H9 (cell line): ENCODE results near the gene PRCC. TPM values are rescaled to one million over a fixed set of nuclear protein-coding genes. Genes with fewer than 3 reads are reported as not detected.

Experiments
- DNase-seq: peaks from one replicate; pipeline ENCODE4 v3.0.0-alpha.2; 2017
- H2AFZ ChIP-seq: one replicate; pipeline ENCODE4 v1.6.1; 2013; ENCODE audit warnings: mild to moderate bottlenecking, low read length, control low read depth, moderate library complexity
- H2AK5ac ChIP-seq: 2 replicates; pipeline ENCODE4 v1.6.1; 2013; ENCODE audit warnings: low read length, control low read depth, mixed read lengths; ENCODE audit not compliant: insufficient read length
- H2BK120ac ChIP-seq: one replicate; pipeline ENCODE4 v1.6.1; 2013; ENCODE audit warnings: low read depth, mild to moderate bottlenecking, low read length, control low read depth, inconsistent platforms; ENCODE audit not compliant: poor library complexity, severe bottlenecking
- H2BK12ac ChIP-seq: 2 replicates; pipeline ENCODE4 v1.6.1; 2013; ENCODE audit warnings: low read length, control low read depth, mixed read lengths, low read depth; ENCODE audit not compliant: insufficient read length
- H2BK15ac ChIP-seq: 2 replicates; pipeline ENCODE4 v1.6.1; 2013; ENCODE audit warnings: low read depth, low read length, control low read depth
- H2BK20ac ChIP-seq: one replicate; pipeline ENCODE4 v1.6.1; 2013; ENCODE audit warnings: low read depth, mild to moderate bottlenecking, low read length, control low read depth, inconsistent platforms; ENCODE audit not compliant: poor library complexity, severe bottlenecking
- H2BK5ac ChIP-seq: 2 replicates; pipeline ENCODE4 v1.6.1; 2013; ENCODE audit warnings: low read length, control low read depth, mixed read lengths; ENCODE audit not compliant: insufficient read length
- H3K14ac ChIP-seq: 2 replicates; pipeline ENCODE4 v1.6.1; 2013; ENCODE audit warnings: low read length, control low read depth; ENCODE audit not compliant: insufficient read depth
- H3K18ac ChIP-seq: 2 replicates; pipeline ENCODE4 v1.6.1; 2013; ENCODE audit warnings: low read depth, mild to moderate bottlenecking, mixed read lengths, low read length, control low read depth; ENCODE audit not compliant: insufficient read length
- H3K23ac ChIP-seq: 2 replicates; pipeline ENCODE4 v1.6.1; 2013; ENCODE audit warnings: low read length, control low read depth, mixed read lengths, low read depth; ENCODE audit not compliant: insufficient read length
- H3K23me2 ChIP-seq: 2 replicates; pipeline ENCODE4 v1.6.1; 2013; ENCODE audit warnings: low read depth, mild to moderate bottlenecking, mixed read lengths, low read length, control low read depth; ENCODE audit not compliant: insufficient read length, poor library complexity, severe bottlenecking
- H3K27ac ChIP-seq: 2 replicates; pipeline ENCODE4 v1.5.1; 2013; ENCODE audit warnings: low read length, control low read depth, mixed read lengths, low read depth; ENCODE audit not compliant: insufficient read length
- H3K27me3 ChIP-seq: 2 replicates; pipeline ENCODE4 v1.6.1; 2013; ENCODE audit warnings: low read length, control low read depth, inconsistent platforms; ENCODE audit not compliant: insufficient read depth
- H3K4ac ChIP-seq: 2 replicates; pipeline ENCODE4 v1.6.1; 2013; ENCODE audit warnings: low read depth, mild to moderate bottlenecking, control low read depth, inconsistent platforms, low read length, moderate library complexity
- H3K4me1 ChIP-seq: 2 replicates; pipeline ENCODE4 v1.6.1; 2013; ENCODE audit warnings: low read length, control low read depth, inconsistent platforms; ENCODE audit not compliant: insufficient read depth
- H3K4me2 ChIP-seq: 2 replicates; pipeline ENCODE4 v1.6.1; 2013; ENCODE audit warnings: low read length, control low read depth, mixed read lengths; ENCODE audit not compliant: insufficient read length, insufficient read depth
- H3K56ac ChIP-seq: 2 replicates; pipeline ENCODE4 v1.6.1; 2013; ENCODE audit warnings: low read depth, mild to moderate bottlenecking, mixed read lengths, low read length, control low read depth; ENCODE audit not compliant: insufficient read length
- H3K79me1 ChIP-seq: 2 replicates; pipeline ENCODE4 v1.6.1; 2013; ENCODE audit warnings: low read depth, mild to moderate bottlenecking, moderate library complexity, low read length, control low read depth, inconsistent platforms; ENCODE audit not compliant: insufficient read depth, poor library complexity, severe bottlenecking
- H3K79me2 ChIP-seq: 2 replicates; pipeline ENCODE4 v1.6.1; 2013; ENCODE audit warnings: low read length, control low read depth, inconsistent platforms; ENCODE audit not compliant: insufficient read depth
- H3K9ac ChIP-seq: 2 replicates; pipeline ENCODE4 v1.6.1; 2013; ENCODE audit warnings: low read length, control low read depth, mixed read lengths; ENCODE audit not compliant: insufficient read length; ENCODE audit errors: extremely low read depth
- H3K9me3 ChIP-seq: one replicate; pipeline ENCODE4 v1.6.1; 2013; ENCODE audit warnings: low read depth, low read length, inconsistent platforms; ENCODE audit not compliant: control insufficient read depth
- H3T11ph ChIP-seq: one replicate; pipeline ENCODE4 v1.6.1; 2013; ENCODE audit warnings: mild to moderate bottlenecking, low read length, control low read depth, inconsistent platforms
- H4K20me1 ChIP-seq: one replicate; pipeline ENCODE4 v1.6.1; 2013; ENCODE audit not compliant: control insufficient read depth, insufficient read length, insufficient read depth
- H4K5ac ChIP-seq: 2 replicates; pipeline ENCODE4 v1.6.1; 2013; ENCODE audit warnings: low read depth, mild to moderate bottlenecking, mixed read lengths, low read length, control low read depth; ENCODE audit not compliant: insufficient read length
- H4K8ac ChIP-seq: replicated peaks from 2 replicates; pipeline ENCODE4 v1.6.1; 2013; ENCODE audit warnings: low read length, control low read depth, mixed read lengths, low read depth; ENCODE audit not compliant: insufficient read length
- H4K91ac ChIP-seq: 2 replicates; pipeline ENCODE4 v1.6.1; 2013; ENCODE audit warnings: low read depth, mild to moderate bottlenecking, moderate library complexity, mixed read lengths, low read length, control low read depth; ENCODE audit not compliant: insufficient read length
- H3K27ac Mint-ChIP-seq, 3 experiments: 2 replicates in 2 of 3; 3 replicates in 1 of 3; pipeline ENCODE4 v1.8.0; 2020 to 2021; ENCODE audit warnings: mixed read lengths in 3 of 3, mild to moderate bottlenecking in 1 of 3, moderate library complexity in 1 of 3
- H3K27me3 Mint-ChIP-seq: 2 replicates; pipeline ENCODE4 v1.8.0; 2021; ENCODE audit warnings: low read depth, mild to moderate bottlenecking, moderate library complexity, mixed read lengths
- H3K36me3 Mint-ChIP-seq, 3 experiments: 2 replicates in 2 of 3; 3 replicates in 1 of 3; pipeline ENCODE4 v1.8.0; 2020 to 2021; ENCODE audit warnings: low read depth in 3 of 3, mixed read lengths in 3 of 3; ENCODE audit not compliant: insufficient read depth in 1 of 3
- H3K4me1 Mint-ChIP-seq, 2 experiments: 2 replicates each; pipeline ENCODE4 v1.8.0; 2020; ENCODE audit warnings: mixed read lengths in 2 of 2
- H3K4me3 Mint-ChIP-seq, 2 experiments: 2 replicates in 1 of 2; 3 replicates in 1 of 2; pipeline ENCODE4 v1.8.0; 2020 to 2021; ENCODE audit warnings: mild to moderate bottlenecking in 2 of 2, mixed read lengths in 2 of 2, moderate library complexity in 1 of 2
- H3K9me3 Mint-ChIP-seq, 2 experiments: 2 replicates in 1 of 2; 3 replicates in 1 of 2; pipeline ENCODE4 v1.8.0; 2020; ENCODE audit warnings: mild to moderate bottlenecking in 2 of 2, mixed read lengths in 2 of 2, moderate library complexity in 1 of 2
- WGBS: extraction: QIAGEN DNeasy Blood & Tissue Kit; methylation state at CpG from one replicate; pipeline ENCODE4 v1.1.7; 2013; ENCODE audit warnings: missing lambda C conversion rate, low lambda C conversion rate, mixed read lengths; ENCODE audit not compliant: insufficient read length; ENCODE audit errors: extremely low coverage; 5-methylcytosine and 5-hydroxymethylcytosine counted together
- total RNA-seq: library from RNA; stranded (reverse); gene quantifications from 2 replicates; pipeline ENCODE4 v1.2.1, GENCODE V29; 2021
- TF ChIP-seq, protein P1 (sequence below): fragments of 200-600 bp; sonication (generic); conservative IDR thresholded peaks from 3 replicates; pipeline ENCODE4 v1.8.0; 2021; ENCODE audit warnings: antibody characterized with exemption, mild to moderate bottlenecking

The PRCC gene
- total RNA-seq, 1 experiment from 2014 or later, result 129 TPM

DNA sequence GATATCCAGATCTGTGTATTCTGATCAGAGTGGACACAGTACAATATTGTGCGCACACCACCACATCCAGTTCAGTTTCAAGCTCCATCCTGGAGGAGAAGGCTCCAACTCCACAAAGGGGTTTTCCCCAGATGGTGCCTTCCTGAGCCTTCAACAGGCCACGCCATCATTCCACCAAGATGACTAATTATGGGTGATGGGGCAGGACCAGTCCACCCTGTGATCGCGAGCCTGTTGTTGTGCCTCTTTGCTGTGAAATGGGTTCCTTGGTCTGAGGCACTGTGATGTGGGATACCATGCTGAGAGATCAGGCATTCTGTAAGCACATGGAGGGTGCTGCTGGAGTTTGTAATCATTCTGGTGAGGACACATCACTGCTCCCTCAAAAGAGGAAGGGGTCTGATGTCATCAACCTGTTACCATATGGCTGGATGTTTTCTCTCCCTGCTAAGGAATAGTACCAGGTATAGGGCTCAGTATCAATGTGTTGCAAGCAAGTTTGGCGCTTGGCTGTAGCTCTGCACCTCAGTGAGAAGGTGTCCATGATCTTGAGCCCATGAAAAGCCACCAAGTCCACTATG lies 56.0 kb downstream of the PRCC start:
- Histone ChIP-seq H3K27ac (no peak overlapping the region), H3T11ph (no peak overlapping the region), H2BK12ac (no peak overlapping the region), H3K4me1 (no peaks in the 10 kb centered on the region), H3K9ac (no peak overlapping the region), H2BK5ac (no peak overlapping the region), H2BK120ac (no peak overlapping the region), H3K79me2 (no peaks in the 10 kb centered on the region), H4K91ac (no peak overlapping the region), H2AK5ac (no peak overlapping the region), H2AFZ (no peak overlapping the region), H2BK15ac (no peak overlapping the region), H3K79me1 (no peaks in the 10 kb centered on the region), H3K9me3 (no peaks in the 10 kb centered on the region), H3K4ac (no peak overlapping the region), H3K27me3 (no peaks in the 10 kb centered on the region; the same call in 1 of the 2 replicates), H3K14ac (no peak overlapping the region), H3K23ac (no peak overlapping the region), H3K4me2 (no peak overlapping the region), H3K23me2 (no peaks in the 10 kb centered on the region), H3K18ac (no peak overlapping the region), H2BK20ac (no peak overlapping the region), H4K8ac (no peak overlapping the region), H3K56ac (no peak overlapping the region), H4K20me1 (no peaks in the 10 kb centered on the region), H4K5ac (no peak overlapping the region)
- TF ChIP-seq, protein P1, sequence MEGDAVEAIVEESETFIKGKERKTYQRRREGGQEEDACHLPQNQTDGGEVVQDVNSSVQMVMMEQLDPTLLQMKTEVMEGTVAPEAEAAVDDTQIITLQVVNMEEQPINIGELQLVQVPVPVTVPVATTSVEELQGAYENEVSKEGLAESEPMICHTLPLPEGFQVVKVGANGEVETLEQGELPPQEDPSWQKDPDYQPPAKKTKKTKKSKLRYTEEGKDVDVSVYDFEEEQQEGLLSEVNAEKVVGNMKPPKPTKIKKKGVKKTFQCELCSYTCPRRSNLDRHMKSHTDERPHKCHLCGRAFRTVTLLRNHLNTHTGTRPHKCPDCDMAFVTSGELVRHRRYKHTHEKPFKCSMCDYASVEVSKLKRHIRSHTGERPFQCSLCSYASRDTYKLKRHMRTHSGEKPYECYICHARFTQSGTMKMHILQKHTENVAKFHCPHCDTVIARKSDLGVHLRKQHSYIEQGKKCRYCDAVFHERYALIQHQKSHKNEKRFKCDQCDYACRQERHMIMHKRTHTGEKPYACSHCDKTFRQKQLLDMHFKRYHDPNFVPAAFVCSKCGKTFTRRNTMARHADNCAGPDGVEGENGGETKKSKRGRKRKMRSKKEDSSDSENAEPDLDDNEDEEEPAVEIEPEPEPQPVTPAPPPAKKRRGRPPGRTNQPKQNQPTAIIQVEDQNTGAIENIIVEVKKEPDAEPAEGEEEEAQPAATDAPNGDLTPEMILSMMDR, result no peak
- H3K9me3 Mint-ChIP-seq, result no peaks in the 10 kb centered on the region; a peak in 1 of 5 replicates
- no peak overlapping the region for H3K27ac Mint-ChIP-seq
- WGBS, result no CpG with 5 or more reads among the region's 5 CpGs
- no peak for DNase-seq
- H3K36me3 Mint-ChIP-seq, result peaks cover 0 to 2% (median 0%) of the 10 kb centered on the region in 3 experiments; a peak in 1 of 7 replicates
- H3K4me1 Mint-ChIP-seq, result peaks cover 0 to 3% of the 10 kb centered on the region in 2 experiments; a peak in 1 of 4 replicates
- peaks cover 56% of the 10 kb centered on the region for H3K27me3 Mint-ChIP-seq
- no peak overlapping the region for H3K4me3 Mint-ChIP-seq
